ENCODE data around the gene ARHGAP12. TPM values are rescaled to one million over a fixed set of nuclear protein-coding genes. Genes with fewer than 3 reads are reported as not detected.

Gene ARHGAP12
- total and polyA plus RNA-seq, 2 donors (not counting 3 experiments of a cell fraction or from before 2014, with no cell fraction given): 5.8 to 19.3 TPM

- BruUV-seq (replicated peaks): no TSS peak
- TF ChIP-seq MYC (IDR thresholded peaks at IDR 0.05; ENCODE audit: low read depth, low read length) (no peak), CTCF (IDR thresholded peaks at IDR 0.05; ENCODE audit: extremely low read depth in 1 of 2, insufficient read depth in 1 of 2, low read depth in 1 of 2, low read length in 2 of 2) (no peak), MAX (IDR thresholded peaks at IDR 0.05; ENCODE audit: insufficient read depth, insufficient read length) (no peak), JUN (IDR thresholded peaks at IDR 0.05; ENCODE audit: borderline replicate concordance, insufficient read depth, insufficient read length, low read depth) (no peak), POLR2A (IDR thresholded peaks at IDR 0.05; ENCODE audit: low read depth, low read length) (no peak), GATA2 (IDR thresholded peaks at IDR 0.05; ENCODE audit: insufficient read depth, insufficient read length, low read depth, low read length) (no peak), EZH2 (IDR thresholded peaks at IDR 0.05; ENCODE audit: borderline replicate concordance, low read depth, low read length, severe bottlenecking) (no peak), POLR2AphosphoS5 (IDR thresholded peaks at IDR 0.05; ENCODE audit: insufficient read depth, low read depth, low read length) (no peak), FOS (IDR thresholded peaks at IDR 0.05; ENCODE audit: borderline replicate concordance, insufficient read depth, low read length) (no peak)
- Histone ChIP-seq H3K9ac (replicated peaks; ENCODE audit: extremely low read depth, insufficient read depth, low read length) (no peak overlapping the region), H3K4me2 (ENCODE audit: insufficient read depth, low read length) (no peak overlapping the region), H3K27ac (ENCODE audit: insufficient read depth, low read depth, low read length) (no peak overlapping the region), H3K79me2 (ENCODE audit: control insufficient read depth, insufficient read depth, low read length) (no peaks in the 10 kb centered on the region), H3K9me1 (replicated peaks; ENCODE audit: control insufficient read depth, extremely low read depth, insufficient read depth, low read length) (no peaks in the 10 kb centered on the region), H3K27me3 (ENCODE audit: control insufficient read depth in 2 of 2, insufficient read depth in 2 of 2, low read length in 2 of 2) (no peaks in the 10 kb centered on the region), H4K20me1 (replicated peaks; ENCODE audit: control insufficient read depth, extremely low read depth, insufficient read depth, low read length) (no peaks in the 10 kb centered on the region), H3K4me1 (ENCODE audit: control insufficient read depth, extremely low read depth, insufficient read depth, low read length) (peaks cover 14% of the 10 kb centered on the region), H3K9me3 (replicated peaks; ENCODE audit: control insufficient read depth, insufficient read depth, low read length) (no peaks in the 10 kb centered on the region), H3K36me3 (ENCODE audit: control insufficient read depth in 2 of 2, extremely low read depth in 1 of 2, insufficient read depth in 2 of 2, low read length in 2 of 2) (no peaks in the 10 kb centered on the region), H2AFZ (ENCODE audit: low read depth, low read length) (no peak overlapping the region), H3K4me3 (replicated peaks in 1 of 3; ENCODE audit: insufficient read depth in 1 of 3, low read depth in 1 of 3, low read length in 3 of 3) (no peak overlapping the region)
- POLR2A ChIA-PET: no interaction called here
- DNase-seq (ENCODE audit: low read depth, low spot score): no peak
- dilution Hi-C loops (cut with MboI; ENCODE audit: extremely low pct_ligation_motif_present, low sequenced_read_pairs): no loop called here
- intact Hi-C loops (cut with micrococcal nuclease): no loop called here
- no peak for FAIRE-seq
- CTCF ChIA-PET: interaction anchor here (0.7 to 1.3 kb wide), 3 partner anchors 8 to 21 kb away, joined by 3 to 7 read pairs (median 5); partner anchors contain the start of gene ARHGAP12
Observed at GRCh38 chr10:31936086-31936485, 7.5 kb upstream of the ARHGAP12 start.

Measured in endothelial cell of umbilical vein (primary cell).